ENCODE results near the gene MYO5A. TPM values are rescaled to one million over a fixed set of nuclear protein-coding genes. Genes with fewer than 3 reads are reported as not detected.

Gene MYO5A
- total RNA-seq, 1 donor from 2014 or later = 9.4 TPM

- no peak overlapping the region for H3K9ac ChIP-seq (ENCODE audit: low read depth in 1 of 3, low read length in 3 of 3)
- H3K36me3 ChIP-seq (ENCODE audit: control insufficient read depth in 3 of 3, insufficient read depth in 3 of 3, low read length in 3 of 3) = peaks cover 12 to 33% (median 13%) of the 10 kb centered on the region in 3 donors
- H3K4me1 ChIP-seq (ENCODE audit: control insufficient read depth in 3 of 3, insufficient read depth in 3 of 3, low read length in 3 of 3) = peaks cover 0 to 3% (median 3%) of the 10 kb centered on the region in 3 donors
- H3K9me3 ChIP-seq (ENCODE audit: control insufficient read depth in 3 of 3, low read length in 3 of 3) = no peaks in the 10 kb centered on the region
- H3K27ac ChIP-seq (ENCODE audit: low read depth, low read length) = peak overlapping the region; percentile 11
- H3K27me3 ChIP-seq (ENCODE audit: control insufficient read depth in 3 of 3, insufficient read depth in 3 of 3, low read length in 3 of 3) = no peaks in the 10 kb centered on the region
- no peak overlapping the region for H3K4me3 ChIP-seq (ENCODE audit: low read length in 3 of 3)
Observed at GRCh38 chr15:52362497-52362896, 166.2 kb downstream of the MYO5A start.

GRCh38 chr15:52361975-52362494 is 166.6 kb downstream of the MYO5A start:
- Histone ChIP-seq H3K36me3 (ENCODE audit: control insufficient read depth in 3 of 3, insufficient read depth in 3 of 3, low read length in 3 of 3) (peaks cover 12 to 32% (median 13%) of the 10 kb centered on the region in 3 donors), H3K4me3 (ENCODE audit: low read length in 3 of 3) (no peak overlapping the region), H3K27ac (ENCODE audit: low read depth, low read length) (peak overlapping the region; percentile 11), H3K9ac (ENCODE audit: low read depth in 1 of 3, low read length in 3 of 3) (no peak overlapping the region), H3K27me3 (ENCODE audit: control insufficient read depth in 3 of 3, insufficient read depth in 3 of 3, low read length in 3 of 3) (no peaks in the 10 kb centered on the region), H3K4me1 (ENCODE audit: control insufficient read depth in 3 of 3, insufficient read depth in 3 of 3, low read length in 3 of 3) (peaks cover 0 to 3% (median 3%) of the 10 kb centered on the region in 3 donors), H3K9me3 (ENCODE audit: control insufficient read depth in 3 of 3, low read length in 3 of 3) (no peaks in the 10 kb centered on the region)

- no peak overlapping the region for H3K27ac ChIP-seq (ENCODE audit: low read depth, low read length)
Observed at GRCh38 chr15:52361494-52361893, 167.2 kb downstream of the MYO5A start.

GRCh38 chr15:52360229-52361203 is 168.2 kb downstream of the MYO5A start:
- Histone ChIP-seq H3K9me3 (ENCODE audit: control insufficient read depth in 3 of 3, low read length in 3 of 3) (no peaks in the 10 kb centered on the region), H3K4me1 (ENCODE audit: control insufficient read depth in 3 of 3, insufficient read depth in 3 of 3, low read length in 3 of 3) (peaks cover 0 to 3% (median 3%) of the 10 kb centered on the region in 3 donors), H3K4me3 (ENCODE audit: low read length in 3 of 3) (no peak overlapping the region), H3K27me3 (ENCODE audit: control insufficient read depth in 3 of 3, insufficient read depth in 3 of 3, low read length in 3 of 3) (no peaks in the 10 kb centered on the region), H3K36me3 (ENCODE audit: control insufficient read depth in 3 of 3, insufficient read depth in 3 of 3, low read length in 3 of 3) (peaks cover 12 to 27% (median 13%) of the 10 kb centered on the region in 3 donors), H3K27ac (ENCODE audit: low read depth, low read length) (no peak overlapping the region), H3K9ac (ENCODE audit: low read depth in 1 of 3, low read length in 3 of 3) (no peak overlapping the region)

More at GRCh38 chr15:52361494-52361893, 167.2 kb downstream of the MYO5A start:
- peaks cover 0 to 3% (median 3%) of the 10 kb centered on the region in 3 donors for H3K4me1 ChIP-seq (ENCODE audit: control insufficient read depth in 3 of 3, insufficient read depth in 3 of 3, low read length in 3 of 3)
- no peak overlapping the region for H3K4me3 ChIP-seq (ENCODE audit: low read length in 3 of 3)
- no peaks in the 10 kb centered on the region for H3K9me3 ChIP-seq (ENCODE audit: control insufficient read depth in 3 of 3, low read length in 3 of 3)
- no peaks in the 10 kb centered on the region for H3K27me3 ChIP-seq (ENCODE audit: control insufficient read depth in 3 of 3, insufficient read depth in 3 of 3, low read length in 3 of 3)
- H3K9ac ChIP-seq (ENCODE audit: low read depth in 1 of 3, low read length in 3 of 3) = no peak overlapping the region
- peaks cover 12 to 29% (median 13%) of the 10 kb centered on the region in 3 donors for H3K36me3 ChIP-seq (ENCODE audit: control insufficient read depth in 3 of 3, insufficient read depth in 3 of 3, low read length in 3 of 3)

GRCh38 chr15:52359722-52360121 is 169.0 kb downstream of the MYO5A start:
- Histone ChIP-seq H3K4me1 (ENCODE audit: control insufficient read depth in 3 of 3, insufficient read depth in 3 of 3, low read length in 3 of 3) (peaks cover 0 to 3% (median 3%) of the 10 kb centered on the region in 3 donors), H3K9ac (ENCODE audit: low read depth in 1 of 3, low read length in 3 of 3) (no peak overlapping the region), H3K9me3 (ENCODE audit: control insufficient read depth in 3 of 3, low read length in 3 of 3) (no peaks in the 10 kb centered on the region), H3K27ac (ENCODE audit: low read depth, low read length) (no peak overlapping the region), H3K4me3 (ENCODE audit: low read length in 3 of 3) (no peak overlapping the region), H3K36me3 (ENCODE audit: control insufficient read depth in 3 of 3, insufficient read depth in 3 of 3, low read length in 3 of 3) (peaks cover 12 to 22% (median 12%) of the 10 kb centered on the region in 3 donors), H3K27me3 (ENCODE audit: control insufficient read depth in 3 of 3, insufficient read depth in 3 of 3, low read length in 3 of 3) (no peaks in the 10 kb centered on the region)

GRCh38 chr15:52357949-52358348 is 170.7 kb downstream of the MYO5A start:
- no peak overlapping the region for H3K9ac ChIP-seq (ENCODE audit: low read depth in 1 of 3, low read length in 3 of 3)
- no peak overlapping the region for H3K4me3 ChIP-seq (ENCODE audit: low read length in 3 of 3)
- H3K27ac ChIP-seq (ENCODE audit: low read depth, low read length) = no peak overlapping the region
- no peaks in the 10 kb centered on the region for H3K9me3 ChIP-seq (ENCODE audit: control insufficient read depth in 3 of 3, low read length in 3 of 3)
- peaks cover 0 to 3% (median 3%) of the 10 kb centered on the region in 3 donors for H3K4me1 ChIP-seq (ENCODE audit: control insufficient read depth in 3 of 3, insufficient read depth in 3 of 3, low read length in 3 of 3)
- no peaks in the 10 kb centered on the region for H3K27me3 ChIP-seq (ENCODE audit: control insufficient read depth in 3 of 3, insufficient read depth in 3 of 3, low read length in 3 of 3)
- H3K36me3 ChIP-seq (ENCODE audit: control insufficient read depth in 3 of 3, insufficient read depth in 3 of 3, low read length in 3 of 3) = peaks cover 12 to 30% (median 15%) of the 10 kb centered on the region in 3 donors

GRCh38 chr15:52352086-52352485 is 176.6 kb downstream of the MYO5A start:
- H3K36me3 ChIP-seq (ENCODE audit: control insufficient read depth in 3 of 3, insufficient read depth in 3 of 3, low read length in 3 of 3) = peaks cover 18 to 33% (median 23%) of the 10 kb centered on the region in 3 donors
- peaks cover 0 to 5% (median 3%) of the 10 kb centered on the region in 3 donors for H3K4me1 ChIP-seq (ENCODE audit: control insufficient read depth in 3 of 3, insufficient read depth in 3 of 3, low read length in 3 of 3)
- H3K9me3 ChIP-seq (ENCODE audit: control insufficient read depth in 3 of 3, low read length in 3 of 3) = no peaks in the 10 kb centered on the region
- H3K27ac ChIP-seq (ENCODE audit: low read depth, low read length) = no peak overlapping the region
- no peak overlapping the region for H3K9ac ChIP-seq (ENCODE audit: low read depth in 1 of 3, low read length in 3 of 3)
- H3K27me3 ChIP-seq (ENCODE audit: control insufficient read depth in 3 of 3, insufficient read depth in 3 of 3, low read length in 3 of 3) = no peaks in the 10 kb centered on the region
- H3K4me3 ChIP-seq (ENCODE audit: low read length in 3 of 3) = no peak overlapping the region

- H3K36me3 ChIP-seq (ENCODE audit: control insufficient read depth in 3 of 3, insufficient read depth in 3 of 3, low read length in 3 of 3) = peaks cover 18 to 34% (median 23%) of the 10 kb centered on the region in 3 donors
- no peaks in the 10 kb centered on the region for H3K27me3 ChIP-seq (ENCODE audit: control insufficient read depth in 3 of 3, insufficient read depth in 3 of 3, low read length in 3 of 3)
- H3K9ac ChIP-seq (ENCODE audit: low read depth in 1 of 3, low read length in 3 of 3) = no peak overlapping the region
- no peak overlapping the region for H3K4me3 ChIP-seq (ENCODE audit: low read length in 3 of 3)
- H3K4me1 ChIP-seq (ENCODE audit: control insufficient read depth in 3 of 3, insufficient read depth in 3 of 3, low read length in 3 of 3) = peaks cover 0 to 5% (median 3%) of the 10 kb centered on the region in 3 donors
- no peaks in the 10 kb centered on the region for H3K9me3 ChIP-seq (ENCODE audit: control insufficient read depth in 3 of 3, low read length in 3 of 3)
- H3K27ac ChIP-seq (ENCODE audit: low read depth, low read length) = no peak overlapping the region
Observed at GRCh38 chr15:52351206-52351908, 177.3 kb downstream of the MYO5A start.

- Histone ChIP-seq H3K36me3 (ENCODE audit: control insufficient read depth in 3 of 3, insufficient read depth in 3 of 3, low read length in 3 of 3) (peaks cover 18 to 40% (median 23%) of the 10 kb centered on the region in 3 donors), H3K9me3 (ENCODE audit: control insufficient read depth in 3 of 3, low read length in 3 of 3) (no peaks in the 10 kb centered on the region), H3K4me3 (ENCODE audit: low read length in 3 of 3) (no peak overlapping the region), H3K27me3 (ENCODE audit: control insufficient read depth in 3 of 3, insufficient read depth in 3 of 3, low read length in 3 of 3) (no peaks in the 10 kb centered on the region), H3K4me1 (ENCODE audit: control insufficient read depth in 3 of 3, insufficient read depth in 3 of 3, low read length in 3 of 3) (peaks cover 0 to 5% (median 3%) of the 10 kb centered on the region in 3 donors), H3K27ac (ENCODE audit: low read depth, low read length) (no peak overlapping the region), H3K9ac (ENCODE audit: low read depth in 1 of 3, low read length in 3 of 3) (no peak overlapping the region)
Observed at GRCh38 chr15:52350423-52350822, 178.3 kb downstream of the MYO5A start.

Data from skeletal muscle tissue (tissue), 4 donors.